HEK293 (cell line): ENCODE data around the gene PIK3C2B.
A peak's percentile ranks its signal among the peaks of the same experiment; 100 is the strongest.

Source experiments
- CTCF ChIA-PET: fragments of 350-600 bp; formaldehyde crosslinking; extraction: SDS; loops from one replicate; lab custom pipeline; 2021; ENCODE audit warnings: antibody characterized with exemption; lab: Yijun Ruan, JAX
- POLR2A ChIA-PET: fragments of 300-600 bp; formaldehyde crosslinking; extraction: SDS; loops from one replicate; lab custom pipeline; 2020; ENCODE audit warnings: antibody characterized with exemption, inconsistent platforms; lab: Yijun Ruan, JAX
- H3K27ac ChIP-seq: fragments of 200-500 bp; sonication (Bioruptor generic); 2 replicates; pipeline ENCODE4 v1.5.1; 2014; ENCODE audit warnings: low read depth, low read length, control low read depth, inconsistent platforms; ENCODE audit errors: extremely low read depth
- H3K36me3 ChIP-seq, 2 experiments: fragments of 200-500 bp in 1 of 2; sonication (Bioruptor generic) in 1 of 2; 1 replicate in 1 of 2; 2 replicates in 1 of 2; pipeline ENCODE4 v1.5.1; 2014 to 2017; ENCODE audit warnings: inconsistent platforms in 2 of 2, low read length in 2 of 2; ENCODE audit not compliant: control insufficient read depth in 2 of 2, insufficient read depth in 1 of 2
- H3K4me1 ChIP-seq: fragments of 200-500 bp; sonication (Bioruptor generic); 2 replicates; pipeline ENCODE4 v1.5.1; 2014; ENCODE audit warnings: mild to moderate bottlenecking, low read length, inconsistent platforms; ENCODE audit not compliant: control insufficient read depth, insufficient read depth
- H3K4me3 ChIP-seq: 2 replicates; pipeline ENCODE4 v1.5.1; 2011; ENCODE audit warnings: low read depth, mild to moderate bottlenecking, control low read depth, low read length, moderate library complexity
- H3K9me3 ChIP-seq: fragments of 200-500 bp; sonication (Bioruptor generic); 2 replicates; pipeline ENCODE4 v1.5.1; 2014; ENCODE audit warnings: low read depth, low read length, inconsistent platforms; ENCODE audit not compliant: control insufficient read depth, insufficient read depth
- BCL11B ChIP-seq: fragments of 450-650 bp; formaldehyde crosslinking; IDR thresholded peaks from 2 replicates; pipeline ENCODE4 v1.5.1; 2016; ENCODE audit warnings: low read depth, missing biosample characterization, missing genetic modification characterization
- GLIS1 ChIP-seq: fragments of 450-650 bp; formaldehyde crosslinking; IDR thresholded peaks from 2 replicates; pipeline ENCODE4 v1.5.1; 2016; ENCODE audit warnings: missing biosample characterization, missing genetic modification characterization
- KLF10 ChIP-seq: fragments of 450-650 bp; IDR thresholded peaks from 2 replicates; pipeline ENCODE4 v1.5.1; 2018; ENCODE audit warnings: missing biosample characterization, mild to moderate bottlenecking, missing genetic modification characterization
- KLF7 ChIP-seq: fragments of 450-650 bp; formaldehyde crosslinking; IDR thresholded peaks from 2 replicates; pipeline ENCODE4 v1.5.1; 2016; ENCODE audit warnings: missing biosample characterization, missing genetic modification characterization, borderline replicate concordance
- KLF8 ChIP-seq: fragments of 450-650 bp; formaldehyde crosslinking; IDR thresholded peaks from 2 replicates; pipeline ENCODE4 v1.5.1; 2016; ENCODE audit warnings: missing biosample characterization, missing genetic modification characterization
- MYNN ChIP-seq: fragments of 450-650 bp; formaldehyde crosslinking; IDR thresholded peaks from 2 replicates; pipeline ENCODE4 v1.5.1; 2016; ENCODE audit warnings: missing biosample characterization, missing genetic modification characterization, borderline replicate concordance
- ZBTB8A ChIP-seq: fragments of 450-650 bp; formaldehyde crosslinking; IDR thresholded peaks from 2 replicates; pipeline ENCODE4 v1.5.1; 2016; ENCODE audit warnings: missing biosample characterization, missing genetic modification characterization
- ZNF114 ChIP-seq: fragments of 450-650 bp; formaldehyde crosslinking; IDR thresholded peaks from 2 replicates; pipeline ENCODE4 v1.5.0; 2017; ENCODE audit warnings: missing biosample characterization, missing genetic modification characterization
- ZNF132 ChIP-seq: fragments of 450-650 bp; formaldehyde crosslinking; IDR thresholded peaks from 2 replicates; pipeline ENCODE4 v1.5.1; 2017; ENCODE audit warnings: missing biosample characterization, missing genetic modification characterization, borderline replicate concordance
- ZNF138 ChIP-seq: fragments of 450-650 bp; formaldehyde crosslinking; IDR thresholded peaks from 2 replicates; pipeline ENCODE4 v1.5.1; 2016; ENCODE audit warnings: missing biosample characterization, missing genetic modification characterization, borderline replicate concordance
- ZNF155 ChIP-seq: fragments of 450-650 bp; formaldehyde crosslinking; IDR thresholded peaks from 2 replicates; pipeline ENCODE4 v1.5.1; 2016; ENCODE audit warnings: missing biosample characterization, missing genetic modification characterization
- ZNF157 ChIP-seq: fragments of 450-650 bp; formaldehyde crosslinking; IDR thresholded peaks from 2 replicates; pipeline ENCODE4 v1.5.1; 2016; ENCODE audit warnings: missing biosample characterization, missing genetic modification characterization
- ZNF16 ChIP-seq: fragments of 450-650 bp; formaldehyde crosslinking; IDR thresholded peaks from 2 replicates; pipeline ENCODE4 v1.5.1; 2016; ENCODE audit warnings: low read depth, missing biosample characterization, missing genetic modification characterization
- ZNF2 ChIP-seq: fragments of 450-650 bp; formaldehyde crosslinking; IDR thresholded peaks from 2 replicates; pipeline ENCODE4 v1.5.1; 2016; ENCODE audit warnings: missing biosample characterization, missing genetic modification characterization
- ZNF266 ChIP-seq: fragments of 450-650 bp; formaldehyde crosslinking; IDR thresholded peaks from 2 replicates; pipeline ENCODE4 v1.5.1; 2016; ENCODE audit warnings: missing biosample characterization, missing genetic modification characterization, low read depth
- ZNF366 ChIP-seq: fragments of 450-650 bp; formaldehyde crosslinking; conservative IDR thresholded peaks from 2 replicates; pipeline ENCODE4 v1.5.1; 2016; ENCODE audit warnings: missing biosample characterization, missing genetic modification characterization
- ZNF391 ChIP-seq: fragments of 450-650 bp; formaldehyde crosslinking; IDR thresholded peaks from 2 replicates; pipeline ENCODE4 v1.5.1; 2016; ENCODE audit warnings: low read depth, missing biosample characterization, missing genetic modification characterization, borderline replicate concordance
- ZNF426 ChIP-seq: fragments of 450-650 bp; formaldehyde crosslinking; IDR thresholded peaks from 2 replicates; pipeline ENCODE4 v1.5.1; 2017; ENCODE audit warnings: missing biosample characterization, missing genetic modification characterization, mild to moderate bottlenecking, inconsistent platforms, moderate library complexity
- ZNF433 ChIP-seq: fragments of 450-650 bp; formaldehyde crosslinking; IDR thresholded peaks from 2 replicates; pipeline ENCODE4 v1.5.1; 2016; ENCODE audit warnings: missing biosample characterization, missing genetic modification characterization, low read depth
- ZNF501 ChIP-seq: fragments of 450-650 bp; formaldehyde crosslinking; IDR thresholded peaks from 2 replicates; pipeline ENCODE4 v1.5.1; 2016; ENCODE audit warnings: missing biosample characterization, missing genetic modification characterization
- ZNF521 ChIP-seq: fragments of 450-650 bp; formaldehyde crosslinking; IDR thresholded peaks from 2 replicates; pipeline ENCODE4 v1.5.1; 2017; ENCODE audit warnings: missing biosample characterization, mild to moderate bottlenecking, missing genetic modification characterization
- ZNF549 ChIP-seq: fragments of 450-650 bp; IDR thresholded peaks from 2 replicates; pipeline ENCODE4 v1.5.1; 2018; ENCODE audit warnings: missing biosample characterization, missing genetic modification characterization, mild to moderate bottlenecking, inconsistent platforms, moderate library complexity
- ZNF561 ChIP-seq: fragments of 450-650 bp; IDR thresholded peaks from 2 replicates; pipeline ENCODE4 v1.5.1; 2018; ENCODE audit warnings: missing biosample characterization, missing genetic modification characterization, borderline replicate concordance
- ZNF585B ChIP-seq: fragments of 450-650 bp; formaldehyde crosslinking; IDR thresholded peaks from 2 replicates; pipeline ENCODE4 v1.5.1; 2016; ENCODE audit warnings: missing biosample characterization, missing genetic modification characterization
- ZNF626 ChIP-seq: fragments of 450-650 bp; sonication (Bioruptor Pico); formaldehyde crosslinking; IDR thresholded peaks from 2 replicates; pipeline ENCODE4 v1.5.1; 2018; ENCODE audit warnings: missing biosample characterization, missing genetic modification characterization, inconsistent platforms
- ZNF658 ChIP-seq: fragments of 450-650 bp; formaldehyde crosslinking; IDR thresholded peaks from 2 replicates; pipeline ENCODE4; 2016; ENCODE audit warnings: missing biosample characterization, missing genetic modification characterization
- ZNF660 ChIP-seq: fragments of 450-650 bp; IDR thresholded peaks from 2 replicates; pipeline ENCODE4 v1.5.1; 2018; ENCODE audit warnings: missing biosample characterization, mild to moderate bottlenecking, missing genetic modification characterization
- ZNF747 ChIP-seq: fragments of 450-650 bp; formaldehyde crosslinking; IDR thresholded peaks from 2 replicates; pipeline ENCODE4 v1.5.1; 2016; ENCODE audit warnings: missing biosample characterization, missing genetic modification characterization
- ZNF777 ChIP-seq: fragments of 450-650 bp; formaldehyde crosslinking; IDR thresholded peaks from 2 replicates; pipeline ENCODE4 v1.5.1; 2017; ENCODE audit warnings: missing biosample characterization, missing genetic modification characterization, borderline replicate concordance
- ZNF837 ChIP-seq: fragments of 450-650 bp; formaldehyde crosslinking; IDR thresholded peaks from 2 replicates; pipeline ENCODE4 v1.5.1; 2016; ENCODE audit warnings: missing biosample characterization, missing genetic modification characterization
- ZSCAN23 ChIP-seq: fragments of 450-650 bp; formaldehyde crosslinking; IDR thresholded peaks from 2 replicates; pipeline ENCODE4 v1.5.1; 2016; ENCODE audit warnings: missing biosample characterization, missing genetic modification characterization
- ZXDB ChIP-seq: fragments of 450-650 bp; formaldehyde crosslinking; IDR thresholded peaks from 2 replicates; pipeline ENCODE4 v1.5.1; 2016; ENCODE audit warnings: missing biosample characterization, missing genetic modification characterization
- TF ChIP-seq, protein P1 (sequence below): fragments of 450-650 bp; formaldehyde crosslinking; IDR thresholded peaks from 2 replicates; pipeline ENCODE4 v1.5.1; 2017; ENCODE audit warnings: missing biosample characterization, missing genetic modification characterization
- TF ChIP-seq, protein P2 (sequence below): fragments of 450-650 bp; formaldehyde crosslinking; IDR thresholded peaks from 2 replicates; pipeline ENCODE4 v1.5.1; 2016; ENCODE audit warnings: missing biosample characterization, missing genetic modification characterization
- TF ChIP-seq, protein P3 (sequence below): fragments of 450-650 bp; formaldehyde crosslinking; IDR thresholded peaks from 2 replicates; pipeline ENCODE4 v1.5.1; 2016; ENCODE audit warnings: missing biosample characterization, missing genetic modification characterization

PIK3C2B gene

DNA sequence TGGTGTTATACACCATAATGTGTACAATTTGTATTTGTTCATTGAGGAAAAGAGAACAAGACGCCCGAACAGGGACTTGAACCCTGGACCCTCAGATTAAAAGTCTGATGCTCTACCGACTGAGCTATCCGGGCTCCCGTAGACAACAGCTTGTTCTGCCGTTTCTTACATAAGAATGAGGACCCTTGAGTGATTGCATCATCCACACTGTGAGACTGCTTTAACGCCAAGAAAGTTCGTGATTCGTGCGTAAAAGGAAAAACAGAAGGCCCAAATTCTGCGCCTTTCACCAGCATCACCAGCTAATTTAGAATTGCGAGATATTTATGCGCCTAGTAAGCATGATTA, 12.3 kb upstream of the PIK3C2B start (continued):
- TF ChIP-seq KLF7 (tag by site-specific recombination) (peak; percentile 81; the same call in 1 of the 2 replicates), ZSCAN23 (tag by site-specific recombination) (0 out of 2 replicates have a peak, but pooled peaks have one; percentile 29), KLF8 (tag by site-specific recombination) (peak; percentile 45; the same call in 1 of the 2 replicates), ZNF660 (tag by site-specific recombination) (peak; percentile 96), ZNF658 (tag by site-specific recombination) (no peak), ZNF426 (tag by site-specific recombination) (no peak; the same call in 1 of the 2 replicates), MYNN (0 out of 2 replicates have a peak, but pooled peaks have one; percentile 55), ZNF626 (peak; percentile 3; the same call in 1 of the 2 replicates), ZNF777 (tag by site-specific recombination) (no peak), ZNF132 (tag by site-specific recombination) (no peak), ZNF155 (tag by site-specific recombination) (no peak), ZNF501 (tag by site-specific recombination) (no peak; the same call in 1 of the 2 replicates), ZNF837 (no peak), ZNF433 (tag by site-specific recombination) (no peak), KLF10 (tag by site-specific recombination) (peak; percentile 34; the same call in 1 of the 2 replicates), ZNF561 (tag by site-specific recombination) (peak; percentile 84; the same call in 1 of the 2 replicates), ZNF366 (tag by site-specific recombination) (peak; percentile 62; the same call in 1 of the 2 replicates), GLIS1 (tag by site-specific recombination) (no peak), ZNF16 (tag by site-specific recombination) (no peak)
- TF ChIP-seq, protein P1, sequence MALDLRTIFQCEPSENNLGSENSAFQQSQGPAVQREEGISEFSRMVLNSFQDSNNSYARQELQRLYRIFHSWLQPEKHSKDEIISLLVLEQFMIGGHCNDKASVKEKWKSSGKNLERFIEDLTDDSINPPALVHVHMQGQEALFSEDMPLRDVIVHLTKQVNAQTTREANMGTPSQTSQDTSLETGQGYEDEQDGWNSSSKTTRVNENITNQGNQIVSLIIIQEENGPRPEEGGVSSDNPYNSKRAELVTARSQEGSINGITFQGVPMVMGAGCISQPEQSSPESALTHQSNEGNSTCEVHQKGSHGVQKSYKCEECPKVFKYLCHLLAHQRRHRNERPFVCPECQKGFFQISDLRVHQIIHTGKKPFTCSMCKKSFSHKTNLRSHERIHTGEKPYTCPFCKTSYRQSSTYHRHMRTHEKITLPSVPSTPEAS (tag by site-specific recombination), result peak; percentile 60; the same call in 1 of the 2 replicates
- TF ChIP-seq, protein P2, sequence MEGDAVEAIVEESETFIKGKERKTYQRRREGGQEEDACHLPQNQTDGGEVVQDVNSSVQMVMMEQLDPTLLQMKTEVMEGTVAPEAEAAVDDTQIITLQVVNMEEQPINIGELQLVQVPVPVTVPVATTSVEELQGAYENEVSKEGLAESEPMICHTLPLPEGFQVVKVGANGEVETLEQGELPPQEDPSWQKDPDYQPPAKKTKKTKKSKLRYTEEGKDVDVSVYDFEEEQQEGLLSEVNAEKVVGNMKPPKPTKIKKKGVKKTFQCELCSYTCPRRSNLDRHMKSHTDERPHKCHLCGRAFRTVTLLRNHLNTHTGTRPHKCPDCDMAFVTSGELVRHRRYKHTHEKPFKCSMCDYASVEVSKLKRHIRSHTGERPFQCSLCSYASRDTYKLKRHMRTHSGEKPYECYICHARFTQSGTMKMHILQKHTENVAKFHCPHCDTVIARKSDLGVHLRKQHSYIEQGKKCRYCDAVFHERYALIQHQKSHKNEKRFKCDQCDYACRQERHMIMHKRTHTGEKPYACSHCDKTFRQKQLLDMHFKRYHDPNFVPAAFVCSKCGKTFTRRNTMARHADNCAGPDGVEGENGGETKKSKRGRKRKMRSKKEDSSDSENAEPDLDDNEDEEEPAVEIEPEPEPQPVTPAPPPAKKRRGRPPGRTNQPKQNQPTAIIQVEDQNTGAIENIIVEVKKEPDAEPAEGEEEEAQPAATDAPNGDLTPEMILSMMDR, result no peak

DNA sequence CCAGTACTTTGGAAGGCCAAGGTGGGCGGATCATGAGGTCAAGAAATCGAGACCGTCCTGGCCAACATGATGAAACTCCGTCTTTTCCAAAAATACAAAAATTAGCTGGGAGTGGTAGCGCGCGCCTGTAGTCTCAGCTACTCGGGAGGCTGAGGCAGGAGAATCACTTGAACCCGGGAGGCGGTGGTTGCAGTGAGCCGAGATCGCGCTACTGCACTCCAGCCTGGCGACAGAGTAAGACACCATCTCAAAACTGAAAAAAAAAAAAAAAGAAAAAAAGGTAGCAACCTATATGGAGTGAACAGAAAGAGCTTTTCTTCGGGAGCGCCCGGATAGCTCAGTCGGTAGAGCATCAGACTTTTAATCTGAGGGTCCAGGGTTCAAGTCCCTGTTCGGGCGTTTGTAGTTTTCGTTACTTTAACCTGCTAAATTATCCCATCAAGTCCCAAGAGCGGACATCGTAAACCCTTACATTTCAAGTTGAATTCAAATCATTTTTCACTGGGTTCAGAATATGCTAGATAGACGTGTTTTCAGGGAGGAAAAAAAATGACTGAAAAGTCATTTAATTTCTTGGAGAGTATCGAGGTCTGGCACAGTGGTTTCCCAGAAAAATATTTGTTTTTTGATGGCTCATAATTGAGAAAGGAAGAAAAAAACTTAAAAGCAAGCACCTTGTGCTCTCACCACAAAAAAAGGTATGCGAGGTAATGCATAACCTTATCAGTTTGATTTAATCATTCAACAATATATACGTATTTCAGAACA, 11.8 kb upstream of the PIK3C2B start:
- Histone ChIP-seq H3K9me3 (no peaks in the 10 kb centered on the region), H3K4me3 (peak overlapping the region; percentile 48), H3K36me3 (no peaks in the 10 kb centered on the region), H3K27ac (0 out of 2 replicates have a peak overlapping the region, but pooled peaks have one; percentile 16), H3K4me1 (no peaks in the 10 kb centered on the region)
- POLR2A ChIA-PET, result interaction anchor here (0.7 to 4.1 kb wide), 10 partner anchors 10 to 93 kb away, joined by 3 to 64 read pairs (median 4); partner anchors contain the start of genes MDM4 and PIK3C2B
- CTCF ChIA-PET, result interaction anchor here (0.6 to 19.1 kb wide), 11 partner anchors 9 to 774 kb away, joined by 3 to 314 read pairs (median 8); partner anchors contain the start of genes MDM4 and PIK3C2B
- TF ChIP-seq ZNF747 (tag by site-specific recombination), result no peak
- peak; percentile 93 for TF ChIP-seq ZNF2 (tag by site-specific recombination)
- no peak for TF ChIP-seq ZNF585B (tag by site-specific recombination)
- TF ChIP-seq ZNF521 (tag by site-specific recombination), result no peak
- no peak for TF ChIP-seq ZNF114 (tag by site-specific recombination)
- TF ChIP-seq, protein P3, sequence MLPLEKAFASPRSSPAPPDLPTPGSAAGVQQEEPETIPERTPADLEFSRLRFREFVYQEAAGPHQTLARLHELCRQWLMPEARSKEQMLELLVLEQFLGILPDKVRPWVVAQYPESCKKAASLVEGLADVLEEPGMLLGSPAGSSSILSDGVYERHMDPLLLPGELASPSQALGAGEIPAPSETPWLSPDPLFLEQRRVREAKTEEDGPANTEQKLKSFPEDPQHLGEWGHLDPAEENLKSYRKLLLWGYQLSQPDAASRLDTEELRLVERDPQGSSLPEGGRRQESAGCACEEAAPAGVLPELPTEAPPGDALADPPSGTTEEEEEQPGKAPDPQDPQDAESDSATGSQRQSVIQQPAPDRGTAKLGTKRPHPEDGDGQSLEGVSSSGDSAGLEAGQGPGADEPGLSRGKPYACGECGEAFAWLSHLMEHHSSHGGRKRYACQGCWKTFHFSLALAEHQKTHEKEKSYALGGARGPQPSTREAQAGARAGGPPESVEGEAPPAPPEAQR (tag by site-specific recombination), result peak; percentile 76; the same call in 1 of the 2 replicates
- TF ChIP-seq ZNF138 (tag by site-specific recombination), result no peak
- no peak for TF ChIP-seq ZNF266 (tag by site-specific recombination)
- TF ChIP-seq ZNF391, result peak; percentile 90; the same call in 1 of the 2 replicates
- TF ChIP-seq ZBTB8A, result peak; percentile 51
- peak; percentile 99 for TF ChIP-seq ZNF366 (tag by site-specific recombination)
- peak; percentile 81 for TF ChIP-seq ZXDB (tag by site-specific recombination)
- no peak for TF ChIP-seq ZNF549 (tag by site-specific recombination)
- TF ChIP-seq ZNF157 (tag by site-specific recombination), result no peak
- TF ChIP-seq BCL11B (tag by site-specific recombination), result peak; percentile 18; the same call in 1 of the 2 replicates
